Hippocampal formation (tissue), 2 donors: ENCODE data around the gene MEIS1.

Experiments used
- DNase-seq, 2 donors: peaks; one replicate each; lab custom pipeline; 2025; lab: John Stamatoyannopoulos, UW

MEIS1 gene

GRCh38 chr2:66443979-66444861 is 9.3 kb downstream of the MEIS1 start:
- DNase-seq, result no peak

GRCh38 chr2:66445076-66445924 is 10.4 kb downstream of the MEIS1 start:
- no peak for DNase-seq

GRCh38 chr2:66445925-66446871 is 11.3 kb downstream of the MEIS1 start:
- no peak for DNase-seq

GRCh38 chr2:66446941-66447340 is 12.0 kb downstream of the MEIS1 start:
- no peak for DNase-seq

GRCh38 chr2:66447677-66448076 is 12.8 kb downstream of the MEIS1 start:
- peak in 1 of 2 donors; percentile 24 for DNase-seq

- DNase-seq, result no peak
Measured at GRCh38 chr2:66448136-66448991, 13.4 kb downstream of the MEIS1 start.

GRCh38 chr2:66452214-66452613 is 17.3 kb downstream of the MEIS1 start:
- no peak for DNase-seq

- DNase-seq, result no peak
Measured at GRCh38 chr2:66452917-66453316, 18.0 kb downstream of the MEIS1 start.

- no peak for DNase-seq
Measured at GRCh38 chr2:66455490-66455889, 20.6 kb downstream of the MEIS1 start.

- no peak for DNase-seq
Measured at GRCh38 chr2:66456183-66457041, 21.5 kb downstream of the MEIS1 start.

- no peak for DNase-seq
Measured at GRCh38 chr2:66457545-66457944, 22.6 kb downstream of the MEIS1 start.

- DNase-seq, result no peak
Measured at GRCh38 chr2:66460031-66460430, 25.1 kb downstream of the MEIS1 start.

- no peak for DNase-seq
Measured at GRCh38 chr2:66461001-66461663, 26.2 kb downstream of the MEIS1 start.

GRCh38 chr2:66461664-66462500 is 27.0 kb downstream of the MEIS1 start:
- DNase-seq, result peak; percentile 15 to 31

GRCh38 chr2:66462501-66462825 is 27.5 kb downstream of the MEIS1 start:
- DNase-seq, result no peak

- no peak for DNase-seq
Measured at GRCh38 chr2:66463206-66463755, 28.4 kb downstream of the MEIS1 start.

- no peak for DNase-seq
Measured at GRCh38 chr2:66464930-66465637, 30.2 kb downstream of the MEIS1 start.

GRCh38 chr2:66466433-66466832 is 31.5 kb downstream of the MEIS1 start:
- no peak for DNase-seq
